Adipocyte (in vitro differentiated cells): ENCODE results near the gene ZNF821.
"Not testable (repeated sequence)": the region's sequence is repeated elsewhere in the genome, so short reads cannot be mapped to it uniquely, and the experiment has no call there.

Source experiments
- DNase-seq: peaks from one replicate; pipeline ENCODE4 v3.0.0-alpha.2; 2015; ENCODE audit warnings: low read depth
- H3K27me3 ChIP-seq: replicated peaks from 2 replicates; pipeline ENCODE4 v1.7.0; 2013; ENCODE audit warnings: mild to moderate bottlenecking, low read length, moderate library complexity; ENCODE audit not compliant: control insufficient read depth, insufficient read depth
- H3K36me3 ChIP-seq: 2 replicates; pipeline ENCODE4 v1.7.0; 2013; ENCODE audit warnings: low read length, mild to moderate bottlenecking, moderate library complexity; ENCODE audit not compliant: control insufficient read depth, insufficient read depth, severe bottlenecking
- H3K4me1 ChIP-seq: 2 replicates; pipeline ENCODE4 v1.7.0; 2013; ENCODE audit warnings: mild to moderate bottlenecking, low read length, moderate library complexity; ENCODE audit not compliant: control insufficient read depth, insufficient read depth
- H3K4me3 ChIP-seq: 2 replicates; pipeline ENCODE4 v1.7.0; 2013; ENCODE audit warnings: mild to moderate bottlenecking, low read length, moderate library complexity
- H3K9ac ChIP-seq: 2 replicates; pipeline ENCODE4 v1.7.0; 2013; ENCODE audit warnings: mild to moderate bottlenecking, low read length, moderate library complexity
- H3K9me3 ChIP-seq: 2 replicates; pipeline ENCODE4 v1.7.0; 2013; ENCODE audit warnings: mild to moderate bottlenecking, low read length, moderate library complexity; ENCODE audit not compliant: control insufficient read depth

The ZNF821 gene

DNA sequence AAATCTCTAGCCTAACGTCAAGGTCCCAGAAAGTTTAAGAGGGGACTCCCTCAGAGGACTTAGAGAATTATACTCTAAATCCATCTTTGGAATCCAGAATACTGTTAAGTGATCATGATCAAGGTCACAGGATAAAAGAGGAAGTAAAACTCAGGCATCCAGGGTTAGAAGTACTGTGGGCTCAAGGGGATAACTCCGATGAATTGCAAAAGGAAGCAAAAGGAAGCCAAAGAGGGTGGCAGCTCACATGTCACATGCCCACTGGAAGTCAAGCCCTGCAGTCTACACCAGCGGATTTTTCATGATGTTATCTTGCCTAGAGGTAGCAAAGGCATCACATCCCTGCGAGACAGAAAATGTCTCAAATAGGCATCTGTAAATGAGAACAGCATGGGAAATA lies 3.8 kb downstream of the ZNF821 start:
- H3K36me3 ChIP-seq, result peaks cover 37% of the 10 kb centered on the region
- no peaks in the 10 kb centered on the region for H3K27me3 ChIP-seq
- H3K9ac ChIP-seq, result no peak overlapping the region
- DNase-seq, result no peak
- peaks cover 10% of the 10 kb centered on the region for H3K4me1 ChIP-seq
- no peak overlapping the region for H3K4me3 ChIP-seq
- no peaks in the 10 kb centered on the region for H3K9me3 ChIP-seq

DNA sequence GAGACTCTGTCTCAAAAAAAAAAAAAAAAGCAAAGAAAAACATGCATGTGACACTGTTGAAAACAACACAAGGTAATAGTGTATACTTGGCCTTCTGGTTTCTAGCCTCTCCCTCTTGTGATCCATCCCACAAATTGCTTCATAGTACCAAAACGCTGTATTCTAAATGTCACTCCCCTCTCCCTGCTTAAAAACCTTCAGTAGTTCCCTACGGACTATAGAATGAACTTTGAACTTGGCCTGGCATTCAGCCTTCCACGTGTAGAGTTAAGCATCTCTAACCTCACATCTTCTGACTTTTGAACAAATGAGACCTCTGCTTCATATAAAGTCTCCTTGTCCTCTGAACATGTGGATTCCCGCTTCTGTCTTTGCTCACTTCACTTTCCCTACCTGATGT lies 5.1 kb downstream of the ZNF821 start:
- H3K36me3 ChIP-seq, result peaks cover 42% of the 10 kb centered on the region
- H3K4me1 ChIP-seq, result peaks cover 7% of the 10 kb centered on the region
- no peaks in the 10 kb centered on the region for H3K27me3 ChIP-seq
- H3K9ac ChIP-seq, result no peak overlapping the region
- H3K9me3 ChIP-seq, result no peaks in the 10 kb centered on the region
- no peak overlapping the region for H3K4me3 ChIP-seq
- DNase-seq, result no peak

DNA sequence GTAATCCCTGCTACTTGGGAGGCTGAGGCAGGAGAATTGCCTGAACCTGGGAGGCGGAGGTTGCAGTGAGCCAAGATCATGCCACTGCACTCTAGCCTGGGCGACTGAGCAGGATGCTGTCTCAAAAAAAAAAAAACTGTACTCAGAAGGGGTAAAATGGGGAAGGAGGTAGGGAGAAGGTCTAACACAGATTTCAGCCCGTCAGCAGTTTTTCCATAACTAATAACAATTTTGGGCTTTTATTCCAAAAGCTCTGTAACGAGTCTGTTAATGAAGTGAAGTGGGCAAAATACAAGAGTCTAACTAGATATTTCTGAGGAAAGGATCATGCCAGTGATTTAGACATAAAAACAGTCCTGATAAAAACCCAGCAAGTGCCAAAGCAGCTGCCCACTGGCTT lies 10.8 kb downstream of the ZNF821 start:
- Histone ChIP-seq H3K36me3 (peaks cover 28% of the 10 kb centered on the region), H3K9me3 (no peaks in the 10 kb centered on the region), H3K4me3 (no peak overlapping the region), H3K9ac (no peak overlapping the region), H3K4me1 (no peaks in the 10 kb centered on the region), H3K27me3 (no peaks in the 10 kb centered on the region)
- DNase-seq, result no peak

DNA sequence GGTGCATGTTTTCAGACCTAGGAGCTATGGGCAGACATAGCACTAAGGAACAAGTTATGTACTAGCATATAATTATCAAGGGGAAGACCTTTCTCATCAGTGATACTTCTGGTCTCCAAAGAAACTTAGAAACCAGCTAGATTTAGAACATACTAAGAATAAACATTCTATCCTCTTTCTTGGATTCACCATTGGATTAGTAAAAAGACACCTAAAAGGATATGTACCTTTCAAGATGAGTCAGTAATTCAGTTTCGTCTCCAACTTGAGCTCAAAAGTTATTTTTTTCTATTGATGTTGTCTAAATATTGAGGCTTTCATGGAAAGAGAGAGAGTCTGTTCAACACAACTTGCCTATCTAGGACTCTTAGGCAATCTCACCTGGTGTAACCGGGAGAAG lies 13.2 kb downstream of the ZNF821 start:
- H3K36me3 ChIP-seq, result peaks cover 26% of the 10 kb centered on the region
- H3K27me3 ChIP-seq, result no peaks in the 10 kb centered on the region
- DNase-seq, result no peak
- no peak overlapping the region for H3K9ac ChIP-seq
- H3K4me1 ChIP-seq, result no peaks in the 10 kb centered on the region
- H3K9me3 ChIP-seq, result no peaks in the 10 kb centered on the region
- no peak overlapping the region for H3K4me3 ChIP-seq

DNA sequence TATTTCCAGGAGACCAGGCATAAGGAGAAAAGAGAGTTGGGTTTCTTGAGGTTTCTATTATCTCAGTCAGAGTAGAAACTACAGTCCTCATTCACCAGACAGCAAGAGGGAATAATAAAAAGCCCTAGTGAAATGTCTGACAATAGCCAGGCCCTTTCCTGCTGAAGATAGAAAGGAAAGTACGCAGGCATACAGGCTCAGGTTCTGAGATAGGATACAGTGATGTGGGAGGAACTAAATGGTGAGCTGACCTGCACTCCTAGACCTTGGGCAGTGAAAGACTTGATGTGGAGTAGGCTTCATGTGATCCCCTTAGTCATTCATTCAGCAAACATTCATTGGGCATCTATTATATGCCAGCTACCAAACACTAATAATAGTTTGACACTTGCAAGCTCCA lies 14.9 kb downstream of the ZNF821 start:
- no peaks in the 10 kb centered on the region for H3K4me1 ChIP-seq

DNA sequence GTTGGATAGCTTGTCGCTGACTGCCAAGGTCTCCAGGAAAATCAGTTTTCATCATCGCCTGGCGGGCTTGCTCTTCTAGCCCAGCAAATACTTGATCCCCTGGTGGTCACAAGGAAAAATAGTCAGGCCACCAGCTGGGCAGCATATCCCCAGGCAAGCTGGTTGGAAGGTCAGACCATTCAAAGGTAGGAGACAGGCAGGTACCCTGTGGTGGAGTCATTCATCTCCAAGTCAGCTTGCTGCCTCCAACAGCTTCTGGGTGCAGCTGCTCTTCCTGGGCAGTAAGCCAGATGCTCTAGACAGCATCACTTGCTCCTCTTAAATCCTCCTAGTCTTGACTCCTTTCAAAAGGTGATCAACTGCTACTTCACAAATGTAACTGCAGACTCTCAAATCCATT lies 16.0 kb downstream of the ZNF821 start:
- no peak overlapping the region for H3K9ac ChIP-seq
- H3K27me3 ChIP-seq, result no peaks in the 10 kb centered on the region
- H3K36me3 ChIP-seq, result peaks cover 44% of the 10 kb centered on the region
- DNase-seq, result no peak
- H3K9me3 ChIP-seq, result no peaks in the 10 kb centered on the region
- H3K4me1 ChIP-seq, result no peaks in the 10 kb centered on the region
- no peak overlapping the region for H3K4me3 ChIP-seq

More for the DNA sequence above, 14.9 kb downstream of the ZNF821 start:
- no peak overlapping the region for H3K9ac ChIP-seq
- peaks cover 35% of the 10 kb centered on the region for H3K36me3 ChIP-seq
- no peaks in the 10 kb centered on the region for H3K27me3 ChIP-seq
- no peak for DNase-seq
- H3K9me3 ChIP-seq, result no peaks in the 10 kb centered on the region
- H3K4me3 ChIP-seq, result no peak overlapping the region

DNA sequence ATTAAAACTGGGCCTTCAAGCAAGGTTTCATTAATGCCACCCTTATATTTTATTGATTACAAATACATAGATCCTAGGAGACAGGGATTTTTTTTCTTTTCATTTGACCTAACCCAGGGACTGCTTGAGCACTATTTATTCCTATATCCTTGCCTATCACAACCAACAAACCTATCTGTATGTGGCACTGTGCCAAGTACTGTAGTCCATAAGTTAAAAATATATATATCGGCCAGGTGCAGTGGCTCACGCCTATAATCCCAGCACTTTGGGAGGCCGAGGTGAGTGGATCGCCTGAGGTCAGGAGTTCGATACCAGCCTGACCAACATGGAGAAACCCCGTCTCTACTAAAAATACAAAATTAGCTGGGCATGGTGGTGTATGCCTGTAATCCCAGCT lies 16.8 kb downstream of the ZNF821 start:
- not testable (repeated sequence) for H3K4me3 ChIP-seq, H3K4me1 ChIP-seq, H3K9me3 ChIP-seq, H3K9ac ChIP-seq, DNase-seq, H3K27me3 ChIP-seq
- peaks cover 50% of the 10 kb centered on the region for H3K36me3 ChIP-seq

DNA sequence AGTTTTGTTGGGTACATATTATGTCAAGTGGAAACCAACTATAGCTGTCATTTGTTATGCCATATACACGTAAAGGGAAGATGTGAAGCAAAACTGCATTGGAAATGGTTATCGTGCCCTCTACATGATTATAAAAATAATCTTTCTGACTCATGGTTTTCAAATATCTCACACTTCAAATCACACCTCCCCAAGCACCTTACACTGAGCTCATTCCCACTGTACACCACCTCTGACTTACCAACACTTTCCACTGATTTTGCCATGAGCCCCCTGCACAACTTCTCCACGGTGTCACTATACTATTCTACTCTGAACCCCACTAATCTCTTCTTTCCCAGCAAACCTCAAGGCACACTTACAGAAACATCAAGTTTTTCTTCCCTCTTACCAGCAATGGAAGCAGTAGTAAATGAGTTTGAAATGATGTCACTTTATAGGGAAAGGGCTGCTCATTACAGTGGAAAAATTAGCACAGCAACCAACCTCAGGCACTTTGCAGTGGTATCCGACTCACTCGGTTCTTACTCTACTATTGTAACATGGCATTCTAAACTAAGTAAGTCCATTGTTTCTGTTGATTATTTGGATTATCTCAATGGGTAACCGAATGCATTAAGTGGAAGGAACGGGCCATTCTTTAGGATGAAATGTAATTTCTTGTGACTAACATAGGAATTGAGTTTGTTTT lies 18.7 kb downstream of the ZNF821 start:
- Histone ChIP-seq H3K9me3 (no peaks in the 10 kb centered on the region), H3K4me3 (no peak overlapping the region), H3K27me3 (no peaks in the 10 kb centered on the region), H3K4me1 (no peaks in the 10 kb centered on the region), H3K9ac (no peak overlapping the region), H3K36me3 (peaks cover 64% of the 10 kb centered on the region)
- DNase-seq, result no peak

DNA sequence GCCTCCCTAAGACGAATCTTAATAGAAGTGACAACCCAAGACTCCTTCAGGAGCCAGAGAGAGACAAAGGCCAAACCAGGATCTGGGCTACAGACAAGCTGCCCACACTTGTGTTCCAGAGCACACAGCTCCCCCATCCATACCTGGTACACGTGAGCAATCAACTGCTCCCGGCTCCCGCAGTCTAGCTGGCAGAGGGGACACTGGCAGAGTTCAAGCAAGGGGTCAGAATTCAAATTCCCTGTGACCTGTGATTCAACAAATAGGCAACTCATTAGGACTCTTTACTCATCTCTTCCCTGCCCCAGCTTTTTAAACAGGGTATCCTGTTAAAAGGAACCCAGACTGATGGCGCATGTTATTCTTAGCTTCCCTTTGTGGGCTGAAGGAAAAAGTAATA lies 20.0 kb downstream of the ZNF821 start:
- peaks cover 63% of the 10 kb centered on the region for H3K36me3 ChIP-seq
- DNase-seq, result no peak

DNA sequence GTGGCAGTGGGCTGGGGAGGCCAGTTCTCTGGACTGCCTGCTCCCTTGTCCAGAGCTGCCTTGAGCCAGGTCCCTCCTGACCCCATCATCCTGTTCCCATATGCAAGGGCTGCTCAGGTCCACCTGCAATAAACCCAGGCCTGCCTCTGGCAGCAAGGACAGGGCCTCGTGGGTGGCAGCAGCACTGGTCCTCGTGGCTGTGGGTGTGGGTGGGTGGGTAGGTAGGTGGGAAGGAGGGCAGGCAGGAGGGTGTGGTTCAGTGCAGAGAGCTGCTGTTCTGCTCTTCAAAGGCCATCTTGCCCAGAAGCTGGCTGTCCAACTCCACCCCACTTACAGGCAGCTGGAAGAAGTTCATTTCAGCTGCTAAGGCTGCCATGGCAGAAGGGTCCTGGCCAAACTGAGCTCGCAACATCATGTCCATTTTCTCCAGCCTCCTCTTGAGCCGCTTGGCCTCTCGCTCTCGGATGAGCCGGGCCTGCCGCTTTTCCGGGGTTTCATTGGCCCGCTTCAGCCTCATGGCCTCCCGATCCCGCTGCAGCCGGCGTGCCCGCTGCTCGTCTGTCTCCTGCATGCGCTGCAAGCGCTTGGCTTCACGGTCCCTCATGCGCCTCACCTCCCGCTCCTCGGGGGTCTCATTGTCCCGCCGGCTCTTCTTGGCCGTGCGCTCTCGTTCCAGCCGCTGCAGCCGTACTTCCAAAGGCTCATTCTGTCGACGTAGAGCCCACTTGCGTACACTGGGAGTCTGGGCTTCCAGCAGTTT lies 24.0 kb downstream of the ZNF821 start:
- H3K36me3 ChIP-seq, result peaks cover 56% of the 10 kb centered on the region
- no peak for DNase-seq

More for the DNA sequence above, 20.0 kb downstream of the ZNF821 start:
- no peaks in the 10 kb centered on the region for H3K9me3 ChIP-seq
- no peak overlapping the region for H3K9ac ChIP-seq
- peaks cover 2% of the 10 kb centered on the region for H3K4me1 ChIP-seq
- H3K4me3 ChIP-seq, result no peak overlapping the region
- no peaks in the 10 kb centered on the region for H3K27me3 ChIP-seq

DNA sequence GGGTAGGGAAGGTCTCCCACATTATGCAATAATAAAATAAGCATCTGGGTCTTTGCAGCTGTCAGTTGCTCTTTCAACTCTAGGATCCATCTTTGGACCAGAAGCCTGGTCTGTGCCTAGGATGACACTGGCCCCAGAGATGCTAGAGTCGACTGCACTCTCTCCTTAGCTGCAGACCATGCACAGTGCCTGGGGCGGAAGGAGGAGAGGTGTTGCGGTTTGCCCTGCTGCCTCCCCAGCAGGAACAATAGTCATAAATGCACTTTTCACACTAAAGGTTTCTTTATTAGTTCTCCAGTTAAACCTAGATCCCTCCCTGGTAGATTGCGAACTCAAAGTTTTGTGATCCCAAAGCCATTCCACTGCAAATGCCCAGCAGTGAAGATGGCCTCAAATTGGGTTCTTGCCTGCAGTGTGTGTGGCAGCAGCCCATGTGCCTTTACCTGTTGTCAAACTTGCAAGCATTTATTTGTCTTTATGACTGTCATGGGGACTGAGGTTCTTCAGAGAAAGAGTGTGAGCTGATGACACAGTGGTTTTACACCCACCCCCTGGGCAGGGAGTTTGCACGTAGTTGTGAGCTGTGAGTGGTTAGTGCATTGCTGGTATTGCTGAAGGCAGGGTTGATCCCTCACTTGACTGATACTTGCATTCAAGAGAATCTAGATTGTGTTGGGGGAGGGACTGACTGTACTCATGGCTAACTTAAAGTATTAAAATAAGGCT lies 27.9 kb downstream of the ZNF821 start:
- H3K9ac ChIP-seq, result no peak overlapping the region
- H3K4me3 ChIP-seq, result no peak overlapping the region
- no peak for DNase-seq
- peaks cover 24% of the 10 kb centered on the region for H3K36me3 ChIP-seq
- H3K9me3 ChIP-seq, result no peaks in the 10 kb centered on the region
- no peaks in the 10 kb centered on the region for H3K27me3 ChIP-seq
- H3K4me1 ChIP-seq, result peaks cover 38% of the 10 kb centered on the region

More for the DNA sequence above, 24.0 kb downstream of the ZNF821 start:
- H3K9ac ChIP-seq, result no peak overlapping the region
- H3K9me3 ChIP-seq, result no peaks in the 10 kb centered on the region
- no peaks in the 10 kb centered on the region for H3K27me3 ChIP-seq
- H3K4me3 ChIP-seq, result no peak overlapping the region
- peaks cover 11% of the 10 kb centered on the region for H3K4me1 ChIP-seq
